IMR-90 (cell line): ENCODE data around the gene MAPK1. TPM values are rescaled to one million over a fixed set of nuclear protein-coding genes. Genes with fewer than 3 reads are reported as not detected.

Experiments
- ATAC-seq: fragments of 200-7000 bp; cut with Tn5 transposase; 2 replicates; pipeline ENCODE4 v1.9.1; 2020; ENCODE audit warnings: low read depth, mild to moderate bottlenecking, moderate library complexity
- BruUV-seq: library from RNA; stranded (reverse); fragments of 400-500 nt; replicated peaks from 2 replicates; lab custom pipeline; 2021; lab: Mats Ljungman, UMichigan
- CTCF ChIA-PET: fragments of 300-600 bp; formaldehyde crosslinking; extraction: SDS; loops from one replicate; lab custom pipeline; 2021; ENCODE audit warnings: antibody characterized with exemption; lab: Yijun Ruan, JAX
- POLR2A ChIA-PET: fragments of 300-600 bp; sonication (Branson Sonifier 250); formaldehyde crosslinking; loops from one replicate; lab custom pipeline; 2022; ENCODE audit warnings: antibody characterized with exemption; ENCODE audit not compliant: unreplicated experiment; lab: Charles Lee
- DNase-seq: peaks from one replicate; pipeline ENCODE4 v3.0.0; 2013
- H2AFZ ChIP-seq: replicated peaks from 2 replicates; pipeline ENCODE3; 2013; ENCODE audit warnings: low read length, mild to moderate bottlenecking; ENCODE audit not compliant: poor library complexity
- H2AK5ac ChIP-seq: 2 replicates; pipeline ENCODE4 v1.6.1; 2013; ENCODE audit warnings: low read depth, low read length, inconsistent platforms
- H2AK9ac ChIP-seq: replicated peaks from 2 replicates; pipeline ENCODE3; 2013; ENCODE audit warnings: mild to moderate bottlenecking, low read depth, low read length, moderate library complexity; ENCODE audit not compliant: poor library complexity
- H2BK120ac ChIP-seq: 2 replicates; pipeline ENCODE4 v1.6.1; 2013; ENCODE audit warnings: low read depth, low read length, inconsistent platforms
- H2BK15ac ChIP-seq: 3 replicates; pipeline ENCODE4 v1.6.1; 2013; ENCODE audit warnings: low read depth, low read length, inconsistent platforms
- H2BK20ac ChIP-seq: 2 replicates; pipeline ENCODE4 v1.6.1; 2013; ENCODE audit warnings: low read depth, mild to moderate bottlenecking, inconsistent platforms, low read length, moderate library complexity
- H2BK5ac ChIP-seq: 2 replicates; pipeline ENCODE4 v1.6.1; 2013; ENCODE audit warnings: mild to moderate bottlenecking, low read depth, low read length, inconsistent platforms; ENCODE audit not compliant: poor library complexity, severe bottlenecking
- H3K14ac ChIP-seq: replicated peaks from 2 replicates; pipeline ENCODE4 v1.6.1; 2013; ENCODE audit warnings: low read depth, low read length, inconsistent platforms
- H3K18ac ChIP-seq: 2 replicates; pipeline ENCODE4 v1.6.1; 2013; ENCODE audit warnings: low read depth, low read length, control low read depth
- H3K23ac ChIP-seq: 2 replicates; pipeline ENCODE4 v1.6.1; 2013; ENCODE audit warnings: low read depth, low read length, inconsistent platforms
- H3K27ac ChIP-seq: 2 replicates; pipeline ENCODE4 v1.5.1; 2013; ENCODE audit warnings: mild to moderate bottlenecking, control low read depth, low read length; ENCODE audit not compliant: insufficient read depth
- H3K27me3 ChIP-seq: 2 replicates; pipeline ENCODE4 v1.6.1; 2013; ENCODE audit warnings: low read length; ENCODE audit not compliant: control insufficient read depth, insufficient read depth
- H3K36me3 ChIP-seq: 2 replicates; pipeline ENCODE4 v1.6.1; 2013; ENCODE audit warnings: low read length, mixed read lengths; ENCODE audit not compliant: control insufficient read depth, insufficient read depth
- H3K4ac ChIP-seq: 2 replicates; pipeline ENCODE4 v1.6.1; 2013; ENCODE audit warnings: low read depth, low read length, inconsistent platforms
- H3K4me1 ChIP-seq: 2 replicates; pipeline ENCODE4 v1.6.1; 2013; ENCODE audit warnings: low read length, mixed read lengths; ENCODE audit not compliant: control insufficient read depth, insufficient read depth
- H3K4me2 ChIP-seq: 2 replicates; pipeline ENCODE4 v1.6.1; 2013; ENCODE audit warnings: low read depth, mild to moderate bottlenecking, control low read depth, low read length, moderate library complexity
- H3K4me3 ChIP-seq: 2 replicates; pipeline ENCODE4 v1.5.1; 2013; ENCODE audit warnings: low read depth, mild to moderate bottlenecking, control low read depth, low read length, moderate library complexity; ENCODE audit not compliant: insufficient read depth
- H3K56ac ChIP-seq: 2 replicates; pipeline ENCODE4 v1.6.1; 2013; ENCODE audit warnings: low read length, inconsistent platforms; ENCODE audit not compliant: insufficient read depth; ENCODE audit errors: extremely low read depth
- H3K79me1 ChIP-seq, 2 experiments: 2 replicates each; pipeline ENCODE4 v1.6.1; 2013; ENCODE audit warnings: low read length in 2 of 2, inconsistent platforms in 1 of 2, low read depth in 1 of 2
- H3K9ac ChIP-seq: 2 replicates; pipeline ENCODE4 v1.6.1; 2013; ENCODE audit warnings: low read depth, low read length, control low read depth
- H3K9me1 ChIP-seq: 2 replicates; pipeline ENCODE4 v1.6.1; 2013; ENCODE audit warnings: low read length, inconsistent platforms; ENCODE audit not compliant: insufficient read depth
- H3K9me3 ChIP-seq: 2 replicates; pipeline ENCODE4 v1.6.1; 2013; ENCODE audit warnings: low read length; ENCODE audit not compliant: control insufficient read depth, insufficient read depth
- H4K20me1 ChIP-seq: 2 replicates; pipeline ENCODE4 v1.6.1; 2013; ENCODE audit warnings: low read length, inconsistent platforms; ENCODE audit not compliant: insufficient read depth
- H4K5ac ChIP-seq: 2 replicates; pipeline ENCODE4 v1.6.1; 2013; ENCODE audit warnings: mild to moderate bottlenecking, low read depth, low read length, control low read depth
- H4K8ac ChIP-seq, 2 experiments: 2 replicates each; pipeline ENCODE4 v1.6.1; 2013; ENCODE audit warnings: low read depth in 2 of 2, low read length in 2 of 2, control low read depth in 1 of 2, inconsistent platforms in 1 of 2
- H4K91ac ChIP-seq: 2 replicates; pipeline ENCODE4 v1.6.1; 2013; ENCODE audit warnings: low read depth, low read length, inconsistent platforms; ENCODE audit not compliant: insufficient read depth
- CHD1 ChIP-seq: IDR thresholded peaks from 2 replicates; pipeline ENCODE4 v1.6.1; 2012; ENCODE audit warnings: low read depth, low read length, improper control_type of control experiment
- MXI1 ChIP-seq: IDR thresholded peaks from 2 replicates; pipeline ENCODE4 v1.6.1; 2012; ENCODE audit warnings: low read depth, mild to moderate bottlenecking, low read length, moderate library complexity, borderline replicate concordance
- RAD21 ChIP-seq: IDR thresholded peaks from 2 replicates; pipeline ENCODE4 v1.6.1; 2012; ENCODE audit warnings: low read length, improper control_type of control experiment
- RCOR1 ChIP-seq: IDR thresholded peaks from 2 replicates; pipeline ENCODE4 v1.6.1; 2012; ENCODE audit warnings: mild to moderate bottlenecking, low read length, improper control_type of control experiment; ENCODE audit not compliant: insufficient replicate concordance
- RFX5 ChIP-seq: IDR thresholded peaks from 2 replicates; pipeline ENCODE4 v1.8.0; 2012; ENCODE audit warnings: low read depth, mild to moderate bottlenecking, low read length, moderate library complexity
- WGBS, 2 experiments: methylation state at CpG; one replicate each; pipeline versions ENCODE4 v1.1.5 to v1.1.7; 2013; ENCODE audit warnings: missing lambda C conversion rate in 2 of 2; ENCODE audit not compliant: insufficient read length in 1 of 2; ENCODE audit errors: extremely low coverage in 2 of 2; 5-methylcytosine and 5-hydroxymethylcytosine counted together
- dilution Hi-C: fragments of 300-500 bp; cut with HindIII; formaldehyde crosslinking; loops from one replicate; pipeline ENCODE4 v1.14.3; 2018; ENCODE audit warnings: low sequenced_read_pairs; ENCODE audit not compliant: unreplicated experiment
- in situ Hi-C: fragments of 300-500 bp; cut with MboI; formaldehyde crosslinking; loops from 3 replicates; pipeline ENCODE4 v1.14.3; 2019; ENCODE audit warnings: low sequenced_read_pairs, inconsistent platforms, mixed read lengths
- intact Hi-C: fragments of 100-400 bp; cut with micrococcal nuclease; formaldehyde crosslinking; loops from 2 replicates; pipeline ENCODE4 v1.10.0; 2022
- polyA plus RNA-seq, 3 experiments: library from polyadenylated mRNA; depleted of rRNA; stranded (reverse); fragments of >200 nt; gene quantifications; 2 replicates each; pipeline ENCODE4 v1.2.3, GENCODE V29; 2012; ENCODE audit warnings: low replicate concordance in 1 of 3
- total RNA-seq: library from RNA; depleted of rRNA; stranded (reverse); fragments of >200 nt; gene quantifications from 2 replicates; pipeline ENCODE4 v1.2.3, GENCODE V29; 2012
- TF ChIP-seq, protein P1 (sequence below): fragments of 150-350 bp; IDR thresholded peaks from 2 replicates; pipeline ENCODE4 v1.6.1; 2016; ENCODE audit warnings: low read depth, mild to moderate bottlenecking, low read length, moderate library complexity, borderline replicate concordance
- TF ChIP-seq, protein P2 (sequence below): conservative IDR thresholded peaks from 2 replicates; pipeline ENCODE4 v1.5.1; 2012; ENCODE audit warnings: mild to moderate bottlenecking, low read depth, low read length, improper control_type of control experiment

MAPK1 gene
- total and polyA plus RNA-seq, 2 of the 4 experiments (the other 2 are of a cell fraction), result 41.0 to 51.3 TPM

DNA sequence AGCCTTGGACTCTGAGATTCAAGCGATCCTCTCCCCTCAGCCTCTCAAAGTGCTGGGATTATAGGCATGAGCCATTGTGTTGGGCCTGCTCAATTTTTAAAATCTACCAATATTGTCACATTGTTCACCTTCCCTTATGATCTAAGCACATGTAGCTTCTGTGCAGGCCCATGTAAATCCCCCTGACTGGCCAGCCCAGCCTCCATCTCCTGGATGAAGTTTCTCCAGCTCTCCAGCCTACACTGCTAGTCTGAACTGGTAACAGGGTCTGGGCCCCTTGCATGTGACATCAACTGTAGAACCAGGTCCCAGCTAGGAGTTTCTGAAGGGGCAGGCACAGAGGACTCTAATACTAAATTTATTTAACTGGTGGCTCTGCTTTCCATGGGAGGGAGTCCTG lies 99.0 kb downstream of the MAPK1 start:
- no peak overlapping the region for H4K5ac ChIP-seq
- H2BK120ac ChIP-seq, result no peak overlapping the region
- WGBS, 2 experiments, result no CpG with 5 or more reads among the region's 1 CpG
- H3K79me1 ChIP-seq, result peaks cover 12 to 39% of the 10 kb centered on the region in 2 experiments
- peaks cover 66% of the 10 kb centered on the region for H3K36me3 ChIP-seq
- ChIA-PET POLR2A (no interaction called here), CTCF (interaction anchor here (0.5 to 0.6 kb wide), 2 partner anchors 12 to 137 kb away, joined by 3 to 4 read pairs; no protein-coding TSS in a partner anchor)
- no peak overlapping the region for H4K91ac ChIP-seq
- H3K4me2 ChIP-seq, result no peak overlapping the region
- no peak overlapping the region for H3K18ac ChIP-seq
- H2AFZ ChIP-seq, result no peak overlapping the region
- H3K14ac ChIP-seq, result no peak overlapping the region
- intact Hi-C loops, result no loop called here
- no peak overlapping the region for H2BK20ac ChIP-seq
- no peak overlapping the region for H4K8ac ChIP-seq
- H2BK15ac ChIP-seq, result no peak overlapping the region
- H3K4ac ChIP-seq, result no peak overlapping the region
- H3K56ac ChIP-seq, result no peak overlapping the region
- H3K27me3 ChIP-seq, result no peaks in the 10 kb centered on the region
- H3K9me1 ChIP-seq, result peaks cover 24% of the 10 kb centered on the region
- no peak overlapping the region for H2AK5ac ChIP-seq
- dilution Hi-C loops, result no loop called here
- H3K4me1 ChIP-seq, result no peaks in the 10 kb centered on the region; the same call in none of the 2 replicates
- no peaks in the 10 kb centered on the region for H3K9me3 ChIP-seq
- H2BK5ac ChIP-seq, result no peak overlapping the region
- BruUV-seq, result no TSS peak
- H4K20me1 ChIP-seq, result peaks cover 6% of the 10 kb centered on the region; the same call in 1 of the 2 replicates
- TF ChIP-seq, protein P1, sequence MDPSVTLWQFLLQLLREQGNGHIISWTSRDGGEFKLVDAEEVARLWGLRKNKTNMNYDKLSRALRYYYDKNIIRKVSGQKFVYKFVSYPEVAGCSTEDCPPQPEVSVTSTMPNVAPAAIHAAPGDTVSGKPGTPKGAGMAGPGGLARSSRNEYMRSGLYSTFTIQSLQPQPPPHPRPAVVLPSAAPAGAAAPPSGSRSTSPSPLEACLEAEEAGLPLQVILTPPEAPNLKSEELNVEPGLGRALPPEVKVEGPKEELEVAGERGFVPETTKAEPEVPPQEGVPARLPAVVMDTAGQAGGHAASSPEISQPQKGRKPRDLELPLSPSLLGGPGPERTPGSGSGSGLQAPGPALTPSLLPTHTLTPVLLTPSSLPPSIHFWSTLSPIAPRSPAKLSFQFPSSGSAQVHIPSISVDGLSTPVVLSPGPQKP, result no peak
- TF ChIP-seq RFX5 (no peak), RAD21 (no peak), CHD1 (no peak), RCOR1 (no peak), MXI1 (no peak)
- TF ChIP-seq, protein P2, sequence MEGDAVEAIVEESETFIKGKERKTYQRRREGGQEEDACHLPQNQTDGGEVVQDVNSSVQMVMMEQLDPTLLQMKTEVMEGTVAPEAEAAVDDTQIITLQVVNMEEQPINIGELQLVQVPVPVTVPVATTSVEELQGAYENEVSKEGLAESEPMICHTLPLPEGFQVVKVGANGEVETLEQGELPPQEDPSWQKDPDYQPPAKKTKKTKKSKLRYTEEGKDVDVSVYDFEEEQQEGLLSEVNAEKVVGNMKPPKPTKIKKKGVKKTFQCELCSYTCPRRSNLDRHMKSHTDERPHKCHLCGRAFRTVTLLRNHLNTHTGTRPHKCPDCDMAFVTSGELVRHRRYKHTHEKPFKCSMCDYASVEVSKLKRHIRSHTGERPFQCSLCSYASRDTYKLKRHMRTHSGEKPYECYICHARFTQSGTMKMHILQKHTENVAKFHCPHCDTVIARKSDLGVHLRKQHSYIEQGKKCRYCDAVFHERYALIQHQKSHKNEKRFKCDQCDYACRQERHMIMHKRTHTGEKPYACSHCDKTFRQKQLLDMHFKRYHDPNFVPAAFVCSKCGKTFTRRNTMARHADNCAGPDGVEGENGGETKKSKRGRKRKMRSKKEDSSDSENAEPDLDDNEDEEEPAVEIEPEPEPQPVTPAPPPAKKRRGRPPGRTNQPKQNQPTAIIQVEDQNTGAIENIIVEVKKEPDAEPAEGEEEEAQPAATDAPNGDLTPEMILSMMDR, result no peak
- in situ Hi-C loops, result no loop called here
- H3K23ac ChIP-seq, result no peak overlapping the region
- H3K27ac ChIP-seq, result no peak overlapping the region
- ATAC-seq, result no peak
- no peak overlapping the region for H2AK9ac ChIP-seq
- no peak overlapping the region for H3K4me3 ChIP-seq
- DNase-seq, result no peak
- H3K9ac ChIP-seq, result no peak overlapping the region
